ENCODE measurements around the gene EFNA5. TPM values are rescaled to one million over a fixed set of nuclear protein-coding genes. Genes with fewer than 3 reads are reported as not detected.

Gene EFNA5
- total and polyA plus RNA-seq, 10 of the 15 experiments (the other 5 are each of a cell fraction or from before 2014, with no cell fraction given), result 0.19 to 12.6 (median 3.9) TPM

DNA sequence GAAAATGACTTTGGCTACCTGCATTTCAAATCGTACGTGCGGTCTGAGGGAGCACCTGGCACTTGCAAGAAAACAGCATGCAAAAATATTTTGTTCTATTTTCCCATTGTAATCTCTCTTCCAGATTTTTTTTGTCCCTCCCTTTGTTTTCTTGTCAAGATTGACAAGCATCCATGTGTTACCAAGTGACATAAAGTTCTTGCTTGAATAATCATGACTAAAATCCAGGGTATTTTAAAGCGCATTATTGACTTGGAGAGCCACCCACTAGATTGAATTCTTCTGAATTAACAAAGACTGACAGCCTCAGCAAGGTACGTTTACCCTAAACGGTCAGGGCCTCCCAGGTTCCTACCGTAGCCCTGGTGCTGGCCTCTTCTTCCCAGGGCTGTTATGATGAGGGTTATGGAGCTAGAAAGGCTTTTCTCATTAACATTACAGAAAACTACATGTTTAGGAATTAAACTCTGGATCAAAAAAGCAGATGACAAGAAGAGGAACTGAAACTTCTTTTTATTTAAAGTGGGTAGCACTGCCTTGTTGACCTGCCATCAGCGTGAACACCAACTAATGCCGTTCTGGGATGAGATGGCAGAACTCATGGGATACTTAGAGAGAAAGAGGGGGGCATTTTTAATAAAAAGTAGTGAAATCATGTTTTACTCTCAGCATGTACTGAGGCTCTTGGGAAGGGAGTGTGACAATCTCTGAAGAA, 297.0 kb downstream of the EFNA5 start (continued):
- TF ChIP-seq, protein P1, sequence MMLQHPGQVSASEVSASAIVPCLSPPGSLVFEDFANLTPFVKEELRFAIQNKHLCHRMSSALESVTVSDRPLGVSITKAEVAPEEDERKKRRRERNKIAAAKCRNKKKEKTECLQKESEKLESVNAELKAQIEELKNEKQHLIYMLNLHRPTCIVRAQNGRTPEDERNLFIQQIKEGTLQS (IDR thresholded peaks at IDR 0.05; ENCODE audit: borderline replicate concordance, extremely low read depth, low read depth, low read length), result no peak
- TF ChIP-seq, protein P2, sequence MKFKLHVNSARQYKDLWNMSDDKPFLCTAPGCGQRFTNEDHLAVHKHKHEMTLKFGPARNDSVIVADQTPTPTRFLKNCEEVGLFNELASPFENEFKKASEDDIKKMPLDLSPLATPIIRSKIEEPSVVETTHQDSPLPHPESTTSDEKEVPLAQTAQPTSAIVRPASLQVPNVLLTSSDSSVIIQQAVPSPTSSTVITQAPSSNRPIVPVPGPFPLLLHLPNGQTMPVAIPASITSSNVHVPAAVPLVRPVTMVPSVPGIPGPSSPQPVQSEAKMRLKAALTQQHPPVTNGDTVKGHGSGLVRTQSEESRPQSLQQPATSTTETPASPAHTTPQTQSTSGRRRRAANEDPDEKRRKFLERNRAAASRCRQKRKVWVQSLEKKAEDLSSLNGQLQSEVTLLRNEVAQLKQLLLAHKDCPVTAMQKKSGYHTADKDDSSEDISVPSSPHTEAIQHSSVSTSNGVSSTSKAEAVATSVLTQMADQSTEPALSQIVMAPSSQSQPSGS (IDR thresholded peaks at IDR 0.05; ENCODE audit: low read length), result 0 out of 2 replicates have a peak, but pooled peaks have one; percentile 11
- no peak for TF ChIP-seq MYB (IDR thresholded peaks at IDR 0.05; ENCODE audit: borderline replicate concordance, low read depth, low read length)
- TF ChIP-seq NFXL1 (IDR thresholded peaks at IDR 0.05; ENCODE audit: borderline replicate concordance), result no peak
- TF ChIP-seq, protein P3, sequence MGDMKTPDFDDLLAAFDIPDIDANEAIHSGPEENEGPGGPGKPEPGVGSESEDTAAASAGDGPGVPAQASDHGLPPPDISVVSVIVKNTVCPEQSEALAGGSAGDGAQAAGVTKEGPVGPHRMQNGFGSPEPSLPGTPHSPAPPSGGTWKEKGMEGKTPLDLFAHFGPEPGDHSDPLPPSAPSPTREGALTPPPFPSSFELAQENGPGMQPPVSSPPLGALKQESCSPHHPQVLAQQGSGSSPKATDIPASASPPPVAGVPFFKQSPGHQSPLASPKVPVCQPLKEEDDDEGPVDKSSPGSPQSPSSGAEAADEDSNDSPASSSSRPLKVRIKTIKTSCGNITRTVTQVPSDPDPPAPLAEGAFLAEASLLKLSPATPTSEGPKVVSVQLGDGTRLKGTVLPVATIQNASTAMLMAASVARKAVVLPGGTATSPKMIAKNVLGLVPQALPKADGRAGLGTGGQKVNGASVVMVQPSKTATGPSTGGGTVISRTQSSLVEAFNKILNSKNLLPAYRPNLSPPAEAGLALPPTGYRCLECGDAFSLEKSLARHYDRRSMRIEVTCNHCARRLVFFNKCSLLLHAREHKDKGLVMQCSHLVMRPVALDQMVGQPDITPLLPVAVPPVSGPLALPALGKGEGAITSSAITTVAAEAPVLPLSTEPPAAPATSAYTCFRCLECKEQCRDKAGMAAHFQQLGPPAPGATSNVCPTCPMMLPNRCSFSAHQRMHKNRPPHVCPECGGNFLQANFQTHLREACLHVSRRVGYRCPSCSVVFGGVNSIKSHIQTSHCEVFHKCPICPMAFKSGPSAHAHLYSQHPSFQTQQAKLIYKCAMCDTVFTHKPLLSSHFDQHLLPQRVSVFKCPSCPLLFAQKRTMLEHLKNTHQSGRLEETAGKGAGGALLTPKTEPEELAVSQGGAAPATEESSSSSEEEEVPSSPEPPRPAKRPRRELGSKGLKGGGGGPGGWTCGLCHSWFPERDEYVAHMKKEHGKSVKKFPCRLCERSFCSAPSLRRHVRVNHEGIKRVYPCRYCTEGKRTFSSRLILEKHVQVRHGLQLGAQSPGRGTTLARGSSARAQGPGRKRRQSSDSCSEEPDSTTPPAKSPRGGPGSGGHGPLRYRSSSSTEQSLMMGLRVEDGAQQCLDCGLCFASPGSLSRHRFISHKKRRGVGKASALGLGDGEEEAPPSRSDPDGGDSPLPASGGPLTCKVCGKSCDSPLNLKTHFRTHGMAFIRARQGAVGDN (IDR thresholded peaks at IDR 0.05), result no peak
- no peak for TF ChIP-seq CBX3 (IDR thresholded peaks at IDR 0.05; ENCODE audit: borderline replicate concordance, low read depth)
- TF ChIP-seq, protein P4, sequence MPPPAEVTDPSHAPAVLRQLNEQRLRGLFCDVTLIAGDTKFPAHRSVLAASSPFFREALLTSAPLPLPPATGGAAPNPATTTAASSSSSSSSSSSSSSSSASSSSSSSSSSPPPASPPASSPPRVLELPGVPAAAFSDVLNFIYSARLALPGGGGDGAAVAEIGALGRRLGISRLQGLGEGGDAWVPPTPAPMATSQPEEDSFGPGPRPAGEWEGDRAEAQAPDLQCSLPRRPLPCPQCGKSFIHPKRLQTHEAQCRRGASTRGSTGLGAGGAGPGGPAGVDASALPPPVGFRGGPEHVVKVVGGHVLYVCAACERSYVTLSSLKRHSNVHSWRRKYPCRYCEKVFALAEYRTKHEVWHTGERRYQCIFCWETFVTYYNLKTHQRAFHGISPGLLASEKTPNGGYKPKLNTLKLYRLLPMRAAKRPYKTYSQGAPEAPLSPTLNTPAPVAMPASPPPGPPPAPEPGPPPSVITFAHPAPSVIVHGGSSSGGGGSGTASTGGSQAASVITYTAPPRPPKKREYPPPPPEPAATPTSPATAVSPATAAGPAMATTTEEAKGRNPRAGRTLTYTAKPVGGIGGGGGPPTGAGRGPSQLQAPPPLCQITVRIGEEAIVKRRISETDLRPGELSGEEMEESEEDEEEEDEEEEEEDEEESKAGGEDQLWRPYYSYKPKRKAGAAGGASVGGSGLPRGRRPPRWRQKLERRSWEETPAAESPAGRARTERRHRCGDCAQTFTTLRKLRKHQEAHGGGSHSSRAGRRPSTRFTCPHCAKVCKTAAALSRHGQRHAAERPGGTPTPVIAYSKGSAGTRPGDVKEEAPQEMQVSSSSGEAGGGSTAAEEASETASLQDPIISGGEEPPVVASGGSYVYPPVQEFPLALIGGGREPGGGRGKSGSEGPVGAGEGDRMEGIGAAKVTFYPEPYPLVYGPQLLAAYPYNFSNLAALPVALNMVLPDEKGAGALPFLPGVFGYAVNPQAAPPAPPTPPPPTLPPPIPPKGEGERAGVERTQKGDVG (CRISPR knock-in tag; IDR thresholded peaks at IDR 0.05), result no peak
- no peak for TF ChIP-seq HCFC1 (IDR thresholded peaks at IDR 0.05; ENCODE audit: low read length)
- no peak for TF ChIP-seq CEBPZ (IDR thresholded peaks at IDR 0.05; ENCODE audit: low read depth, low read length)
- TF ChIP-seq, protein P5, sequence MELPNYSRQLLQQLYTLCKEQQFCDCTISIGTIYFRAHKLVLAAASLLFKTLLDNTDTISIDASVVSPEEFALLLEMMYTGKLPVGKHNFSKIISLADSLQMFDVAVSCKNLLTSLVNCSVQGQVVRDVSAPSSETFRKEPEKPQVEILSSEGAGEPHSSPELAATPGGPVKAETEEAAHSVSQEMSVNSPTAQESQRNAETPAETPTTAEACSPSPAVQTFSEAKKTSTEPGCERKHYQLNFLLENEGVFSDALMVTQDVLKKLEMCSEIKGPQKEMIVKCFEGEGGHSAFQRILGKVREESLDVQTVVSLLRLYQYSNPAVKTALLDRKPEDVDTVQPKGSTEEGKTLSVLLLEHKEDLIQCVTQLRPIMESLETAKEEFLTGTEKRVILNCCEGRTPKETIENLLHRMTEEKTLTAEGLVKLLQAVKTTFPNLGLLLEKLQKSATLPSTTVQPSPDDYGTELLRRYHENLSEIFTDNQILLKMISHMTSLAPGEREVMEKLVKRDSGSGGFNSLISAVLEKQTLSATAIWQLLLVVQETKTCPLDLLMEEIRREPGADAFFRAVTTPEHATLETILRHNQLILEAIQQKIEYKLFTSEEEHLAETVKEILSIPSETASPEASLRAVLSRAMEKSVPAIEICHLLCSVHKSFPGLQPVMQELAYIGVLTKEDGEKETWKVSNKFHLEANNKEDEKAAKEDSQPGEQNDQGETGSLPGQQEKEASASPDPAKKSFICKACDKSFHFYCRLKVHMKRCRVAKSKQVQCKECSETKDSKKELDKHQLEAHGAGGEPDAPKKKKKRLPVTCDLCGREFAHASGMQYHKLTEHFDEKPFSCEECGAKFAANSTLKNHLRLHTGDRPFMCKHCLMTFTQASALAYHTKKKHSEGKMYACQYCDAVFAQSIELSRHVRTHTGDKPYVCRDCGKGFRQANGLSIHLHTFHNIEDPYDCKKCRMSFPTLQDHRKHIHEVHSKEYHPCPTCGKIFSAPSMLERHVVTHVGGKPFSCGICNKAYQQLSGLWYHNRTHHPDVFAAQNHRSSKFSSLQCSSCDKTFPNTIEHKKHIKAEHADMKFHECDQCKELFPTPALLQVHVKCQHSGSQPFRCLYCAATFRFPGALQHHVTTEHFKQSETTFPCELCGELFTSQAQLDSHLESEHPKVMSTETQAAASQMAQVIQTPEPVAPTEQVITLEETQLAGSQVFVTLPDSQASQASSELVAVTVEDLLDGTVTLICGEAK (IDR thresholded peaks at IDR 0.05; ENCODE audit: borderline replicate concordance), result no peak
